OCI-M2 (cell line): ENCODE measurements around the gene GLI3.

Source experiments
- DNase-seq: peaks from one replicate; lab custom pipeline; 2025; ENCODE audit not compliant: unreplicated experiment; lab: John Stamatoyannopoulos, UW

GLI3 gene

GRCh38 chr7:42175834-42176723 is 60.9 kb downstream of the GLI3 start:
- no peak for DNase-seq

DNA sequence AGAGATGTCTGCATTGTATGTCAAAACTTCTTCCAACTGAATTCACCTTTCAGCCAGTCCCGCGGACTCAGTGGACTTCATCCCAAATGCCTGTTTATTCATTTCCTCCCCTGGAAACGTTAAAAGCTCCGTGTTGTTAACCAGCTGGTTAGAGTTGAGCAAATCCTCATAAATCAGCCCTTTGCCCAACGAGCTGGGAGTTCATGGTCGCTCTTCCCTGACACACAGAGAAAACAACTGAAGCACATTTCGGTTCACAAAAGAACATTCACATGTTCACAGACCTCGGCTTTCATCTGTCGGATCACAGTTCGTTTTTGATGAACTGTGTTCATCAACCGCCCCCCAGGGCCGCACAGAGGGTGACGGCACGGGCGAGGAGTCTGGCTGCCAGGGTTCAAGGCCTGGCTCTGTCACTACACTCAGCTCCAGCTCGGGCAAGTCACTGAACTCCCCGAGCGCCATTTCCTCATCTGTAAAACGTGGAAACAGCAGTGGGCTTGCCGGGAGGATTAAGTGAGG is 62.6 kb downstream of the GLI3 start:
- DNase-seq, result no peak

- no peak for DNase-seq
Measured at GRCh38 chr7:42170724-42171123, 66.3 kb downstream of the GLI3 start.

DNA sequence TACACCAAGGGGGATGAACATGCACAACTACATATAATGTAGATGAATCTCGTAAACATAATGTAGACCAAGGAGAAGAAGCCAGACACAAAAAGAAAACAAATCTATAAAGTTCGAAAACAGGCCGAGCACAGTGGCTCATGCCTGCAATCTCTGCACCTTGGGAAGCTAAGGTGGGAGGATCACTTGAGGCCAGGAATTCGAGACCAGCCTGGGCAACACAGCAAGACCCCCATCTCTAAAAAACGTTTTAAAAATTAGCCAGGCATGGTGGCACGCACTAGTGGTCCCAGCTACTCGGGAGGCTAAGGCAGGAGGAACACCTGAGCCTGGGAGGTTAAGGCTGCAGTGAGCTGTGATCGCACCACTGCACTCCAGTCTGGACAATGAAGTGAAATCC is 68.5 kb downstream of the GLI3 start:
- no peak for DNase-seq

- DNase-seq, result no peak
Measured at GRCh38 chr7:42167631-42168236, 69.3 kb downstream of the GLI3 start.

DNA sequence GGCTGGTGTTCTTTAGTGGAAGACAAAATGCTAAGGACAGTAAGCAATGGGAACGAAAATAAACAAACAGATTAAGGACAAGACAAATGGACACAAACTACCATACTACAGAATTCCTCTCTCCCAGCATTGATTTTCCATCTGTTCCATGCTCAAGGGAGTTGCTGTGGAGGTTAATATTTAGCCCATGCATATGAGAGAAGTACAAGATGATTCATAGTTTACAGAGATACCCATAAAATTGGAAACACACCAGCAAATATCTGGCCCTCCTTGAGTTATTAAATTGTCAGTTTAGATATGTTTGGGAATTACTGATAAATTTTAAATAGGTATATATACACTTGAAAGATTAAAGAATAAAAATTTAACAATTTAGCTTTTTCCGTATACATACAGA is 69.8 kb downstream of the GLI3 start:
- no peak for DNase-seq

DNA sequence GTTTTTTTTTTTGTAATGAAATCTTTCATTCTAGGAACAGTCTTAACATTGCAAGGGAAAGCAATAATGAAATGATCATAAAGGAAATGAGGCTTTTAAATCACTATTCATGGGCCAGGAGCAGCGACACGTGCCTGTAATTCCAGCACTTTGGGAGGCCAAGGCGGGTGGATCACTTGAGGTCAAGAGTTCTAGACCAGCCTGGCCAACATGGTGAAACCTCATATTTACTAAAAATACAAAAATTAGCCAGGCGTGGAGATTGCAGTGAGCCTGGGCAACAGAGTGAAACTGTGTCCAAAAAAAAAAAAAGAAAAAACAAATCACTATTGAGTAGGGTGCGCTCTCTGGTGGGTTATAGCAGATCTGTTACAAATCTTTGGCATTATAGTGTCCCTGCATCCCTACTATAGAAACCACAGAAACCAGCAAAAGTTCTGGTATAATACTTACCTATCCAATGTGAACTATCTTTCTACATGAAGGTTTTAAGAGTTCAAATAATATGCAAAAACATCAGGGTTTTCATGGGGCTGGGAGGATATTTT is 72.1 kb downstream of the GLI3 start:
- no peak for DNase-seq

DNA sequence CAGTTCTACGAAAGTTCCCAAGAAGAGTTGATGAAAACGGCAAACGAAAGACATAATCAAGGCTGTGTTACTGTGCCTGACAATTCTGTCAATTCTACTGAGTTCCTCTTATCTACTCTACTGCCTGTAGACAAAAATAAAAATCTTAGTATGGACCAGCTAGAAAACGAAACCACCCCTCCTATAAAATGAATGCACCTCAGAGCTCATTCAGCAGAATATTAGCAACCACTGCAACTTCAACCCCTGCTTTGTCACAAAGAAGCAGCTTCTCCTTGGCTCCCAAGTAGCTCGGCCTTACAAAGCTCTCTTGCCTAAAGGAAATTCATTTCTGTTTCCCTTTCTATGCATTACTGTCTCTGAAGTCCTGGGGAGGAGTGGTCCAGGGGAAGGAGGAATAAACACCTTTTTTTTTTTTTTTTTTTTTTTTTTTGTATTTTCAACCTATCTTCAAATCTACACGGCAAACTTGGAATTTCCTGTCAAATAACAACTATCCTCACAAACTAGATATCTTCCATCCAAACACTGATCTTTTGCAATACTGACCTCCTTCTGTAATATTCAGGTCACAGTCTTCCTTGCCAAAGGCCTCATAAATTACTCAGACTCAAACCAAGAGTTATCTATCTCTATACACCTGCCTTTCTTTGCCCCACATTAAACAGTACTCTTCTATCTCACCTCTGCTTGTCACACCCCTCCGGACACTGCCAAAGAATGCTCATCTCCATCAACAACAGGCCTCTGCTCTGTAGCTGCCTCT is 74.3 kb downstream of the GLI3 start:
- no peak for DNase-seq

GRCh38 chr7:42161719-42162118 is 75.3 kb downstream of the GLI3 start:
- no peak for DNase-seq

DNA sequence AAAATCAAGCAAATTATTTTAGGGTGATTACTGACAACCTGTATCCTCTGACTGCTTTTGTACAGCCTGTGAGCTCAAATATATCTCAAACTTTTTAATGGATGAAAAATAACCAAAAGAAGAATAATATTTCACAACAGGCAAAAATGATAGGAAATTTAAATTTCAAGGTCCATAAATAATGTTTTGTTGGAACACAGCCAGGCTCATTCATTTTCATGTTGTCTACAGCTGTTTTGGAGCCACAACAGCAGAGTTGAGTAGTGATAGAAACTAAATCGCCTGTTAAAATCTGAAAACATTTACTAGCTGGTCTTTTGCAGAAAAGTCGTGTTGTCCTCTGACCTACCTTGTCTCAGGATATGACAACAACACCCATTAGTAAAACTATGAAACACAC is 75.9 kb downstream of the GLI3 start:
- DNase-seq, result no peak

- no peak for DNase-seq
Measured at GRCh38 chr7:42159130-42159529, 77.9 kb downstream of the GLI3 start.

DNA sequence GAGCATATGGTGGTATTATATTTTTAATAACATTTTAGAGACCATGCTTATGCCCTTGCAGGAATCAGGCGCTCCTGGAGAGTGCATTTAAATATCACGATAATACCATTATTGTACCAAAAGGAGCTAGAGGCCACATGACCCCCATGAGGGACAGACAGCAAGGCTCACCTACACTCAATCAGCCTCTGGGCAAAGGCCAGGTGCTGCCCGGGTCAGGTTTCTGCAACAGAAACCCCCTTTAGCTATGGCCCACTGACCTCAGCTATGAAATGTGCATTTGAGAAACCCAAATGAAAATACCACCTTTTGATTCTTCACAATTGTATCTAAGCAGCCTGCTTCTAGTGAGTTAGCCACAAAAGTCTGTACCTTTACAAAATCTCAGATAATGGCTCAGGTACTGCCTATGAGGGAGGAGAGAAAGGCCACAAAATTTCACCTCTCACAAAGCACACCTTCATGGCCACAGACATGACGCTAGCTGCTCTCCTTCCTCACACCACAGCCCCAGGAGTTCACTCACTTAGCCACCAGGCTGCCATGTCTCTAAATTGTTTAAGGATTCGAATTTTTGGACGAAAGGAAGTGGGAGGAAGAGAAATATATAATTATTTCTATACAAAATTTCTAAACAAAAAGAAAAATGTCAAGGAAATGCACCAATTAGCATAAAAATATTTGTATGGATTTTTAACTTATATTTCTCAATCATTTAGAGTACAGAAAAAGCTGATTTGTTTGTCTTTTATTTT is 79.9 kb downstream of the GLI3 start:
- no peak for DNase-seq

- DNase-seq, result no peak
Measured at GRCh38 chr7:42156291-42156865, 80.6 kb downstream of the GLI3 start.

- DNase-seq, result no peak
Measured at GRCh38 chr7:42155584-42156290, 81.3 kb downstream of the GLI3 start.

- DNase-seq, result no peak
Measured at GRCh38 chr7:42154173-42154572, 82.8 kb downstream of the GLI3 start.

DNA sequence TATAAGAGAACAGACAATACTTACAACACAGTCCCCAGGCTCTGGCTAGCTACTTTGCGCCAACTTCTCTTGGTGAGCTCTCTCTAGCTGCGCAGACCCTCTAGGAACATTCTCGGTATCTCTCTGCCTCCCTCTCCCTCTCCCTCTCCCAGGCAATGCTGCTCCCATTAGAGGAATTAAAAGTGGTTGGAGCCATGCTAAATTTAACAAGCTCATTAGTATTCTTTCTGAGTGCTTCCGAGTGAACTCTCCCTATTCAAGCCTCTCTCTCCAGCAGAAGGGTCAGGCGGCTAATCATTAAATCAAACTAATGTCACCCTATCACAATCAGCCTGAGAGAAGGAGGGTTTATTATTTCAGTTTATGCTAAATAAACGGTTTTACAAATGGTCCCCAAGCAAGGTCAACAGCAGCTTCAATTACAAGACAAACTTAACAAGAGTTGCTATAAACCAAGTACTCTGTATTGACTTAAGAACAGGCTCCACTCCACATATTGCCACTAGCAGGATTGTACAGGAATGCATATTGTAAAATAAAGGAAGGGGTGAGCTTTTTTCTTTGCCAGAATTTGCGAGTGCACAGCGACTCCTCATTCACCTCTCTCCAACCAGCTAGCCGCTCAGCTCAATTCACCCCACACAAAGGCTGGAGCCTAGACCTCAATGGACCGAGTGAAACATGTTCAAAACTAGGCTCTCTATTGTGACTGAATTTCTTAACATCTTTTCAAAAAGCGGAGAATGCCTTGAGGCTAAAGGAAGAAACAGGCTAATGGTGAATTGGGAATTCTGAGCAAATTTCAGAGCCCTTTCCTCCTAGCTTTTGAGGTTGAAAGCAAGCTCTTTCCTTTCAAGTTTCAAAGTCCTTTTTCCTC is 84.4 kb downstream of the GLI3 start:
- DNase-seq, result no peak

- DNase-seq, result no peak
Measured at GRCh38 chr7:42151309-42151708, 85.7 kb downstream of the GLI3 start.

GRCh38 chr7:42145539-42145938 is 91.5 kb downstream of the GLI3 start:
- no peak for DNase-seq

DNA sequence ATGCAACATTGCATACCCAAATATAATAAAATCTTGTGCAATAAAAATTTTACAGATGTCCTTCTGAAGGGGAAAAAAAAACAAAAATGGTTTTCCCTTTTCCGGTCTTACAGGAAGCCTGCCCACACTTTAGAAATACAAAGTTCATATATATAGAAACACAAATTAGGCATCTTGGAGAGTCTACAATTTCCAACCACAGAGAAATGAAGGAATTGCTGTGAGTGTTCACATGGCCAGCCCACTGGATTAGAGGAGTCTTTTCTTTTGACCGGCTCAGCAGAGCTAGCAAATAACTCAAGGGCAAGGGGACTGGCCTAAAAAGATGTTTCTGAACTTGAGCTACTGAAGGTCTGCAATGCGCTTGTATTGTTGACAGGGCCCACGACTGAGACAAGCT is 92.4 kb downstream of the GLI3 start:
- no peak for DNase-seq
